PC-3 (cell line): ENCODE results near the gene PRIMA1. TPM values are rescaled to one million over a fixed set of nuclear protein-coding genes. Genes with fewer than 3 reads are reported as not detected.

Experiments
- ATAC-seq: fragments of 200-7000 bp; cut with Tn5 transposase; 2 replicates; pipeline ENCODE4 v1.9.1; 2020; ENCODE audit warnings: mild to moderate bottlenecking, moderate library complexity
- BruUV-seq: library from RNA; stranded (reverse); fragments of 400-500 nt; replicated peaks from 2 replicates; lab custom pipeline; 2021; lab: Mats Ljungman, UMichigan
- CTCF ChIA-PET: fragments of 300-600 bp; sonication (Branson Sonifier 250); formaldehyde crosslinking; loops from one replicate; lab custom pipeline; 2022; ENCODE audit warnings: antibody characterized with exemption; lab: Charles Lee
- POLR2A ChIA-PET: fragments of 300-600 bp; sonication (Branson Sonifier 250); formaldehyde crosslinking; loops from one replicate; lab custom pipeline; 2022; ENCODE audit warnings: antibody characterized with exemption; ENCODE audit not compliant: unreplicated experiment; lab: Charles Lee
- DNase-seq: peaks from one replicate; pipeline ENCODE4 v3.0.0-alpha.2; 2015
- H2AFZ ChIP-seq: fragments of 300-600 bp; sonication (generic); 2 replicates; pipeline ENCODE4 v1.6.0; 2016; ENCODE audit warnings: antibody characterized with exemption, low read length
- H3F3A ChIP-seq: fragments of 300-600 bp; sonication (generic); one replicate; pipeline ENCODE4 v1.6.0; 2017; ENCODE audit warnings: antibody characterized with exemption, low read length, control low read depth, mild to moderate bottlenecking; ENCODE audit not compliant: unreplicated experiment
- H3K27ac ChIP-seq: fragments of 300-600 bp; sonication (generic); 2 replicates; pipeline ENCODE4 v1.5.1; 2016; ENCODE audit warnings: mild to moderate bottlenecking, low read length
- H3K27me3 ChIP-seq: fragments of 300-600 bp; sonication (generic); 2 replicates; pipeline ENCODE4 v1.6.1; 2016; ENCODE audit warnings: low read length, mixed read lengths
- H3K36me3 ChIP-seq: fragments of 300-600 bp; sonication (generic); 2 replicates; pipeline ENCODE4 v1.6.1; 2016; ENCODE audit warnings: low read depth, mixed run types, low read length, mixed read lengths
- H3K4me1 ChIP-seq: fragments of 300-600 bp; sonication (generic); 2 replicates; pipeline ENCODE4 v1.5.1; 2016; ENCODE audit warnings: low read length; ENCODE audit not compliant: insufficient read depth
- H3K4me2 ChIP-seq: fragments of 300-600 bp; sonication (generic); 2 replicates; pipeline ENCODE4 v1.6.0; 2016; ENCODE audit warnings: low read length
- H3K4me3 ChIP-seq: fragments of 300-600 bp; sonication (generic); 2 replicates; pipeline ENCODE4 v1.5.1; 2016; ENCODE audit warnings: mild to moderate bottlenecking, low read length, mixed read lengths
- H3K79me2 ChIP-seq: fragments of 300-600 bp; sonication (generic); 2 replicates; pipeline ENCODE4 v1.6.1; 2017; ENCODE audit warnings: low read length, mixed read lengths
- H3K9ac ChIP-seq: fragments of 300-600 bp; sonication (generic); 2 replicates; pipeline ENCODE4 v1.6.0; 2016; ENCODE audit warnings: mild to moderate bottlenecking, low read length
- H3K9me2 ChIP-seq: fragments of 300-600 bp; sonication (generic); replicated peaks from 2 replicates; pipeline ENCODE4 v1.6.1; 2016; ENCODE audit warnings: mixed run types, low read length, mixed read lengths
- H3K9me3 ChIP-seq: fragments of 300-600 bp; sonication (generic); 2 replicates; pipeline ENCODE4 v1.6.1; 2016; ENCODE audit warnings: low read length, mixed read lengths
- H4K20me1 ChIP-seq: fragments of 300-600 bp; sonication (generic); 2 replicates; pipeline ENCODE4 v1.6.1; 2016; ENCODE audit warnings: low read length, mixed read lengths
- CTCF ChIP-seq: fragments of 300-600 bp; sonication (generic); conservative IDR thresholded peaks from 2 replicates; pipeline ENCODE4 v1.5.1; 2017; ENCODE audit warnings: antibody characterized with exemption, low read depth, mild to moderate bottlenecking, low read length
- EZH2 ChIP-seq: fragments of 300-600 bp; sonication (generic); IDR thresholded peaks from one replicate; pipeline ENCODE4 v1.6.1; 2017; ENCODE audit warnings: antibody characterized with exemption, mild to moderate bottlenecking, low read length; ENCODE audit not compliant: unreplicated experiment
- EZH2phosphoT487 ChIP-seq: fragments of 300-600 bp; sonication (generic); IDR thresholded peaks from 2 replicates; pipeline ENCODE4 v1.6.1; 2018; ENCODE audit warnings: mild to moderate bottlenecking, antibody characterized with exemption, low read length, borderline replicate concordance
- intact Hi-C: fragments of 100-400 bp; cut with micrococcal nuclease; formaldehyde crosslinking; loops from 2 replicates; pipeline ENCODE4 v1.9.0; 2023
- total RNA-seq: library from RNA; depleted of rRNA; stranded (reverse); fragments of >200 nt; gene quantifications from 2 replicates; pipeline ENCODE4 v1.2.3, GENCODE V29; 2014

PRIMA1 gene
- total RNA-seq, 1 experiment from 2014 or later = 0.04 TPM

- H3K79me2 ChIP-seq = no peaks in the 10 kb centered on the region
- H3K27ac ChIP-seq = no peak overlapping the region
- TF ChIP-seq CTCF = no peak
- TF ChIP-seq EZH2phosphoT487 = no peak
- TF ChIP-seq EZH2 = no peak
- H3K4me1 ChIP-seq = no peaks in the 10 kb centered on the region
- no peak overlapping the region for H3K4me3 ChIP-seq
- no TSS peak for BruUV-seq
- peaks cover 30% of the 10 kb centered on the region; the same call in 1 of the 2 replicates for H3K27me3 ChIP-seq
- ATAC-seq = no peak
- H3K9me2 ChIP-seq = no peaks in the 10 kb centered on the region
- no peaks in the 10 kb centered on the region for H3K36me3 ChIP-seq
- H3K9ac ChIP-seq = no peak overlapping the region
- no peaks in the 10 kb centered on the region for H3F3A ChIP-seq
- H3K9me3 ChIP-seq = no peaks in the 10 kb centered on the region
- no peak overlapping the region for H2AFZ ChIP-seq
- DNase-seq = no peak
- ChIA-PET CTCF (no interaction called here), POLR2A (no interaction called here)
- no peaks in the 10 kb centered on the region for H4K20me1 ChIP-seq
- no peak overlapping the region for H3K4me2 ChIP-seq
- intact Hi-C loops = no loop called here
These were observed 13.1 kb downstream of the PRIMA1 start for GRCh38 chr14:93775158-93775557.

GRCh38 chr14:93772263-93772662 is 16.0 kb downstream of the PRIMA1 start:
- Histone ChIP-seq H3K4me3 (no peak overlapping the region), H3K27me3 (peaks cover 42% of the 10 kb centered on the region), H3K9me3 (no peaks in the 10 kb centered on the region), H3K79me2 (no peaks in the 10 kb centered on the region), H2AFZ (no peak overlapping the region), H3K9me2 (no peaks in the 10 kb centered on the region), H3K27ac (no peak overlapping the region), H3K4me2 (no peak overlapping the region), H3F3A (no peaks in the 10 kb centered on the region), H3K9ac (no peak overlapping the region), H3K4me1 (no peaks in the 10 kb centered on the region), H3K36me3 (no peaks in the 10 kb centered on the region), H4K20me1 (no peaks in the 10 kb centered on the region)
- no peak for TF ChIP-seq CTCF
- intact Hi-C loops = no loop called here
- POLR2A ChIA-PET = no interaction called here
- ATAC-seq = no peak
- no TSS peak for BruUV-seq
- DNase-seq = no peak
- CTCF ChIA-PET = no interaction called here

GRCh38 chr14:93765970-93766369 is 22.3 kb downstream of the PRIMA1 start:
- CTCF ChIA-PET = no interaction called here
- POLR2A ChIA-PET = no interaction called here
- no peaks in the 10 kb centered on the region for H3K79me2 ChIP-seq
- H3K27me3 ChIP-seq = peaks cover 69% of the 10 kb centered on the region
- DNase-seq (no peak), ATAC-seq (no peak)
- H3K9ac ChIP-seq = no peak overlapping the region
- no peak overlapping the region for H3K27ac ChIP-seq
- no peak overlapping the region for H2AFZ ChIP-seq
- intact Hi-C loops = no loop called here
- no peak overlapping the region for H3K4me3 ChIP-seq
- H4K20me1 ChIP-seq = no peaks in the 10 kb centered on the region
- BruUV-seq = no TSS peak
- no peaks in the 10 kb centered on the region for H3K9me2 ChIP-seq
- H3K4me2 ChIP-seq = no peak overlapping the region
- H3F3A ChIP-seq = no peaks in the 10 kb centered on the region
- no peak for TF ChIP-seq CTCF
- TF ChIP-seq EZH2 = no peak
- TF ChIP-seq EZH2phosphoT487 = no peak
- peaks cover 16% of the 10 kb centered on the region for H3K4me1 ChIP-seq
- H3K9me3 ChIP-seq = no peaks in the 10 kb centered on the region
- no peaks in the 10 kb centered on the region for H3K36me3 ChIP-seq
